HepG2 (cell line): ENCODE measurements around the gene NFE2L1. TPM values are rescaled to one million over a fixed set of nuclear protein-coding genes. Genes with fewer than 3 reads are reported as not detected.

Experiments used
- NFIB ChIP-seq: sonication (generic); formaldehyde crosslinking; IDR thresholded peaks from 2 replicates; pipeline ENCODE4 v1.9.0; 2021; ENCODE audit warnings: missing genetic modification reagents, mild to moderate bottlenecking, borderline replicate concordance
- ZFP41 ChIP-seq: sonication (generic); formaldehyde crosslinking; IDR thresholded peaks from 2 replicates; pipeline ENCODE4 v1.4.0; 2020; ENCODE audit warnings: mild to moderate bottlenecking, missing genetic modification reagents, borderline replicate concordance
- ZMAT3 ChIP-seq: sonication (generic); formaldehyde crosslinking; conservative IDR thresholded peaks from 2 replicates; pipeline ENCODE4 v1.7.0; 2021; ENCODE audit warnings: missing genetic modification reagents
- ZMYM3 ChIP-seq: sonication (generic); formaldehyde crosslinking; IDR thresholded peaks from 2 replicates; pipeline ENCODE4 v1.5.1; 2020; ENCODE audit warnings: mild to moderate bottlenecking, missing genetic modification reagents
- polyA plus RNA-seq, 8 experiments: library from polyadenylated mRNA; depleted of rRNA in 3 of 8; stranded (reverse) in 7 of 8; unstranded in 1 of 8; fragments of >200 nt; fragmentation: Illumina TruSeq in 4 of 8; extraction: Trizol in 4 of 8; gene quantifications; 2 replicates each; pipeline versions ENCODE4 v1.2.1 to v1.2.3, GENCODE V29; 2011 to 2016; ENCODE audit warnings: low read depth in 4 of 8, missing spikeins in 1 of 8, mixed read lengths in 1 of 8; ENCODE audit not compliant: insufficient read depth in 1 of 8
- total RNA-seq, 5 experiments: library from RNA; depleted of rRNA; stranded (reverse); fragments of >200 nt; fragmentation: Illumina TruSeq; extraction: Trizol; gene quantifications; 2 replicates each; pipeline ENCODE4 v1.2.3, GENCODE V29; 2016; ENCODE audit warnings: low read depth in 1 of 5
- TF ChIP-seq, protein P1 (sequence below): sonication (generic); formaldehyde crosslinking; IDR thresholded peaks from 2 replicates; pipeline ENCODE4 v1.8.0; 2022; ENCODE audit warnings: mild to moderate bottlenecking, missing genetic modification reagents, moderate library complexity
- TF ChIP-seq, protein P2 (sequence below): sonication (generic); formaldehyde crosslinking; IDR thresholded peaks from 2 replicates; pipeline ENCODE4 v1.8.1; 2023; ENCODE audit warnings: mild to moderate bottlenecking, moderate library complexity, missing genetic modification reagents
- TF ChIP-seq, protein P3 (sequence below), 2 experiments: sonication (generic) in 1 of 2; formaldehyde crosslinking in 1 of 2; IDR thresholded peaks; 2 replicates each; pipeline versions ENCODE4 v1.6.1 to v1.9.0; 2014 to 2022; ENCODE audit warnings: antibody characterized with exemption in 1 of 2, borderline replicate concordance in 1 of 2, inconsistent platforms in 1 of 2, low read depth in 1 of 2, missing genetic modification reagents in 1 of 2
- TF ChIP-seq, protein P4 (sequence below): IDR thresholded peaks from 2 replicates; pipeline ENCODE4 v1.6.1; 2016; ENCODE audit warnings: low read depth, missing genetic modification reagents, missing compliant biosample characterization

NFE2L1 gene
- total and polyA plus RNA-seq, 2 of the 13 experiments (the other 11 are each of a cell fraction or from before 2014, with no cell fraction given), result 67.0 to 234 TPM

DNA sequence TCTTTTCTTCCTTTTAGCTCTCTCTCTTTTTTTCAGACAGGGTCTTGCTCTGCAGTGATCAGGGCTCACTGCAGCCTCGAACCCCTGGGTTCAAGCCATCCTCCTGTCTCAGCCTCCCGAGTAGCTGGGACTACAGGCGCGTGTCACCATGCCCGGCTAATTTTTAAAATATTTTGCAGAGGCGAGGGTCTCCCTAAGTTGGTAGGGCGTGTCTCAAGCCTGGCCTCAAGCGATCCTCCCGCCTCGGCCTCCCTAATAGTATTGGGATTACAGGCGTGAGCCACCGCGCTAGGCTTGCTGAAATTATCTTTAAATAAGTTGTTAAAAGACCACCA lies 58.6 kb downstream of the NFE2L1 start (continued):
- TF ChIP-seq, protein P1, sequence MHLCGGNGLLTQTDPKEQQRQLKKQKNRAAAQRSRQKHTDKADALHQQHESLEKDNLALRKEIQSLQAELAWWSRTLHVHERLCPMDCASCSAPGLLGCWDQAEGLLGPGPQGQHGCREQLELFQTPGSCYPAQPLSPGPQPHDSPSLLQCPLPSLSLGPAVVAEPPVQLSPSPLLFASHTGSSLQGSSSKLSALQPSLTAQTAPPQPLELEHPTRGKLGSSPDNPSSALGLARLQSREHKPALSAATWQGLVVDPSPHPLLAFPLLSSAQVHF (CRISPR knock-in tag), result no peak
- TF ChIP-seq ZMAT3 (peak; percentile 14; the same call in 1 of the 2 replicates), ZFP41 (CRISPR knock-in tag) (no peak), NFIB (no peak), ZMYM3 (CRISPR knock-in tag) (peak; percentile 53; the same call in 1 of the 2 replicates)
- TF ChIP-seq, protein P2, sequence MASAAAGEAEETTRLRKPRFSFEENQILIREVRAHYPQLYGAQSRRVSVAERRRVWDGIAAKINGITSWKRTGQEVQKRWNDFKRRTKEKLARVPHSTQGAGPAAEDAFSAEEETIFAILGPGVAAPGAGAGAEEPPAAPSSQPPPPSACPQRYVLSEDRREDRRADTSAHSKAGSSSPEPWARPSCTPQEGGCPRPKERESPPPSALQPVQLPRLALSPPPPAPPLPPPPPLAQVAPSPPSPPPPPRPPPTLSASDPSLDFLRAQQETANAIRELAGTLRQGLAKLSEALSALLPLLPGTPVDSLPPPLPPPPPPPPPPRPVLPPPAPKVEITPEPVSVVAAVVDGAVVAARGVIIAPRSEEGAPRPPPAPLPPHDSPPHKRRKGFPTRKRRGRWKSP (CRISPR knock-in tag), result no peak
- TF ChIP-seq, protein P3, sequence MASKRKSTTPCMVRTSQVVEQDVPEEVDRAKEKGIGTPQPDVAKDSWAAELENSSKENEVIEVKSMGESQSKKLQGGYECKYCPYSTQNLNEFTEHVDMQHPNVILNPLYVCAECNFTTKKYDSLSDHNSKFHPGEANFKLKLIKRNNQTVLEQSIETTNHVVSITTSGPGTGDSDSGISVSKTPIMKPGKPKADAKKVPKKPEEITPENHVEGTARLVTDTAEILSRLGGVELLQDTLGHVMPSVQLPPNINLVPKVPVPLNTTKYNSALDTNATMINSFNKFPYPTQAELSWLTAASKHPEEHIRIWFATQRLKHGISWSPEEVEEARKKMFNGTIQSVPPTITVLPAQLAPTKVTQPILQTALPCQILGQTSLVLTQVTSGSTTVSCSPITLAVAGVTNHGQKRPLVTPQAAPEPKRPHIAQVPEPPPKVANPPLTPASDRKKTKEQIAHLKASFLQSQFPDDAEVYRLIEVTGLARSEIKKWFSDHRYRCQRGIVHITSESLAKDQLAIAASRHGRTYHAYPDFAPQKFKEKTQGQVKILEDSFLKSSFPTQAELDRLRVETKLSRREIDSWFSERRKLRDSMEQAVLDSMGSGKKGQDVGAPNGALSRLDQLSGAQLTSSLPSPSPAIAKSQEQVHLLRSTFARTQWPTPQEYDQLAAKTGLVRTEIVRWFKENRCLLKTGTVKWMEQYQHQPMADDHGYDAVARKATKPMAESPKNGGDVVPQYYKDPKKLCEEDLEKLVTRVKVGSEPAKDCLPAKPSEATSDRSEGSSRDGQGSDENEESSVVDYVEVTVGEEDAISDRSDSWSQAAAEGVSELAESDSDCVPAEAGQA (IDR thresholded peaks at IDR 0.05; ENCODE audit: low read depth), result no peak
- TF ChIP-seq, protein P3 (CRISPR knock-in tag; IDR thresholded peaks at IDR 0.05; ENCODE audit: borderline replicate concordance), result no peak
- TF ChIP-seq, protein P4, sequence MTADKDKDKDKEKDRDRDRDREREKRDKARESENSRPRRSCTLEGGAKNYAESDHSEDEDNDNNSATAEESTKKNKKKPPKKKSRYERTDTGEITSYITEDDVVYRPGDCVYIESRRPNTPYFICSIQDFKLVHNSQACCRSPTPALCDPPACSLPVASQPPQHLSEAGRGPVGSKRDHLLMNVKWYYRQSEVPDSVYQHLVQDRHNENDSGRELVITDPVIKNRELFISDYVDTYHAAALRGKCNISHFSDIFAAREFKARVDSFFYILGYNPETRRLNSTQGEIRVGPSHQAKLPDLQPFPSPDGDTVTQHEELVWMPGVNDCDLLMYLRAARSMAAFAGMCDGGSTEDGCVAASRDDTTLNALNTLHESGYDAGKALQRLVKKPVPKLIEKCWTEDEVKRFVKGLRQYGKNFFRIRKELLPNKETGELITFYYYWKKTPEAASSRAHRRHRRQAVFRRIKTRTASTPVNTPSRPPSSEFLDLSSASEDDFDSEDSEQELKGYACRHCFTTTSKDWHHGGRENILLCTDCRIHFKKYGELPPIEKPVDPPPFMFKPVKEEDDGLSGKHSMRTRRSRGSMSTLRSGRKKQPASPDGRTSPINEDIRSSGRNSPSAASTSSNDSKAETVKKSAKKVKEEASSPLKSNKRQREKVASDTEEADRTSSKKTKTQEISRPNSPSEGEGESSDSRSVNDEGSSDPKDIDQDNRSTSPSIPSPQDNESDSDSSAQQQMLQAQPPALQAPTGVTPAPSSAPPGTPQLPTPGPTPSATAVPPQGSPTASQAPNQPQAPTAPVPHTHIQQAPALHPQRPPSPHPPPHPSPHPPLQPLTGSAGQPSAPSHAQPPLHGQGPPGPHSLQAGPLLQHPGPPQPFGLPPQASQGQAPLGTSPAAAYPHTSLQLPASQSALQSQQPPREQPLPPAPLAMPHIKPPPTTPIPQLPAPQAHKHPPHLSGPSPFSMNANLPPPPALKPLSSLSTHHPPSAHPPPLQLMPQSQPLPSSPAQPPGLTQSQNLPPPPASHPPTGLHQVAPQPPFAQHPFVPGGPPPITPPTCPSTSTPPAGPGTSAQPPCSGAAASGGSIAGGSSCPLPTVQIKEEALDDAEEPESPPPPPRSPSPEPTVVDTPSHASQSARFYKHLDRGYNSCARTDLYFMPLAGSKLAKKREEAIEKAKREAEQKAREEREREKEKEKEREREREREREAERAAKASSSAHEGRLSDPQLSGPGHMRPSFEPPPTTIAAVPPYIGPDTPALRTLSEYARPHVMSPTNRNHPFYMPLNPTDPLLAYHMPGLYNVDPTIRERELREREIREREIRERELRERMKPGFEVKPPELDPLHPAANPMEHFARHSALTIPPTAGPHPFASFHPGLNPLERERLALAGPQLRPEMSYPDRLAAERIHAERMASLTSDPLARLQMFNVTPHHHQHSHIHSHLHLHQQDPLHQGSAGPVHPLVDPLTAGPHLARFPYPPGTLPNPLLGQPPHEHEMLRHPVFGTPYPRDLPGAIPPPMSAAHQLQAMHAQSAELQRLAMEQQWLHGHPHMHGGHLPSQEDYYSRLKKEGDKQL (CRISPR knock-in tag), result no peak
